Heart left ventricle (tissue), 13 donors: ENCODE results near the gene AHSG.

Experiments used
- POLR2A ChIP-seq, 2 donors: fragments of 450-650 bp; IDR thresholded peaks; one replicate each; pipeline ENCODE4 v1.6.1; 2017; ENCODE audit warnings: antibody characterized with exemption in 2 of 2, mild to moderate bottlenecking in 2 of 2, moderate library complexity in 2 of 2
- TF ChIP-seq, protein P1 (sequence below), 12 donors: fragments of 200-600 bp; sonication (generic) in 4 of 12; IDR thresholded peaks; one replicate each; pipeline versions ENCODE4 v1.5.0 to v1.8.0; 2018 to 2022; ENCODE audit warnings: antibody characterized with exemption in 12 of 12, mild to moderate bottlenecking in 5 of 12
- donor health status: ischemic (EF 13 %, LVEDD 7.1; RV severe dilation, severe dysfunction).
- donor health status: DM: no; HTN: yes; CAD: no.
- donor health status: DM: no; HTN: no; CAD: no.
- donor health status: ischemic (EF 25% LVEDD 6.9; RV normal size, moderate dysfunction).
- donor health status: ischemic (EF 25% LVEDD 5.7; RV mildly dilated, moderate dysfunction).
- donor health status: ischemic (EF 35%, LVEDD 5.7; RV mildly dilated, moderate dysfunction).
- donor health status: nonischemic (EF 11% LVEDD 7.7; RV severe dilation, severe dysfunction).
- donor health status: DM: yes; HTN: yes; CAD: no.
- donor health status: PGD.
- donor health status: ischemic (EF 29% LVEDD 5.4; RV normal size, mild dysfunction).
- donor health status: nonischemic (EF 23%, LVEDD 6.1; RV moderate dilation, normal function).

DNA sequence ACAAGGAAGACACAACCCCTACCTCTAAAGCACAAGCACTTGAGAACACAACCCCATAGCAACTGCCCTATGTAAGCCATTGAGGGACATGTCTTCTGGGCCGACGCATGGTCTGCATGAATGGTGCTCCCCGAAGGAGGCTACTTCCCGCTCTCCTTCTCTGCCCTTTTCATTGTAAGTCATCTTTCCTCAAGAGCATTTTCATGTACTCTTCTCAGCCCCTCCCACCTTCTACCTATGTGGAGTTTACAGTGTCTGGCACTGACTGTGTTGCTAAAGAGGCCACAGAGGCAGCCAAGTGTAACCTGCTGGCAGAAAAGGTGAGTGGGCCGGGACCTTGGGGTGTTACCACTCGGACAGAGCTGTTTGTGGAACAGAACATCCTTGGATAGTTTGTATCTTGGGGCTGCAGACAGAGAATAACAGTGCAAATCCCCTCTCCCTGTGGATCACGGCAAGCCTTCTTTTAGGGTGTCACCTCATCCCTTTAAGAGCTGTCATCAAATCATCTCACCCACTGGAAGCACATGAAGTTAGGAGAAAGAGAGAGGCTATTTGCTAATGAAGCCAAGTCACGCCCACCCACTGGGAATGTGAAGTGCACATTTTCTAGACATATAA is 5.6 kb downstream of the AHSG start:
- no peak for TF ChIP-seq POLR2A (IDR thresholded peaks at IDR 0.05)
- TF ChIP-seq, protein P1, sequence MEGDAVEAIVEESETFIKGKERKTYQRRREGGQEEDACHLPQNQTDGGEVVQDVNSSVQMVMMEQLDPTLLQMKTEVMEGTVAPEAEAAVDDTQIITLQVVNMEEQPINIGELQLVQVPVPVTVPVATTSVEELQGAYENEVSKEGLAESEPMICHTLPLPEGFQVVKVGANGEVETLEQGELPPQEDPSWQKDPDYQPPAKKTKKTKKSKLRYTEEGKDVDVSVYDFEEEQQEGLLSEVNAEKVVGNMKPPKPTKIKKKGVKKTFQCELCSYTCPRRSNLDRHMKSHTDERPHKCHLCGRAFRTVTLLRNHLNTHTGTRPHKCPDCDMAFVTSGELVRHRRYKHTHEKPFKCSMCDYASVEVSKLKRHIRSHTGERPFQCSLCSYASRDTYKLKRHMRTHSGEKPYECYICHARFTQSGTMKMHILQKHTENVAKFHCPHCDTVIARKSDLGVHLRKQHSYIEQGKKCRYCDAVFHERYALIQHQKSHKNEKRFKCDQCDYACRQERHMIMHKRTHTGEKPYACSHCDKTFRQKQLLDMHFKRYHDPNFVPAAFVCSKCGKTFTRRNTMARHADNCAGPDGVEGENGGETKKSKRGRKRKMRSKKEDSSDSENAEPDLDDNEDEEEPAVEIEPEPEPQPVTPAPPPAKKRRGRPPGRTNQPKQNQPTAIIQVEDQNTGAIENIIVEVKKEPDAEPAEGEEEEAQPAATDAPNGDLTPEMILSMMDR (IDR thresholded peaks at IDR 0.05): no peak
